Daoy (cell line): ENCODE results near the gene PCCA. TPM values are rescaled to one million over a fixed set of nuclear protein-coding genes. Genes with fewer than 3 reads are reported as not detected.
"Not testable (repeated sequence)": the region's sequence is repeated elsewhere in the genome, so short reads cannot be mapped to it uniquely, and the experiment has no call there.

Experiments used
- DNase-seq: peaks from one replicate; pipeline ENCODE4 v3.0.0-alpha.2; 2015; ENCODE audit warnings: low read depth
- total RNA-seq: library from RNA; depleted of rRNA; stranded (reverse); fragments of >200 nt; shearing (Covaris generic); gene quantifications from 2 replicates; pipeline ENCODE4 v1.2.3, GENCODE V29; 2014

The PCCA gene
- total RNA-seq, 1 experiment from 2014 or later: 6.2 TPM

GRCh38 chr13:100361504-100361903 is 272.6 kb downstream of the PCCA start:
- peak; percentile 21 for DNase-seq

GRCh38 chr13:100362371-100362770 is 273.5 kb downstream of the PCCA start:
- no peak for DNase-seq

- DNase-seq: no peak
Measured at GRCh38 chr13:100362781-100363180, 273.9 kb downstream of the PCCA start.

GRCh38 chr13:100363285-100363711 is 274.4 kb downstream of the PCCA start:
- peak; percentile 5 for DNase-seq

GRCh38 chr13:100363874-100364273 is 275.0 kb downstream of the PCCA start:
- peak; percentile 7 for DNase-seq

- DNase-seq: no peak
Measured at GRCh38 chr13:100364591-100364990, 275.7 kb downstream of the PCCA start.

GRCh38 chr13:100365680-100366079 is 276.8 kb downstream of the PCCA start:
- no peak for DNase-seq

GRCh38 chr13:100378533-100378932 is 289.6 kb downstream of the PCCA start:
- no peak for DNase-seq

GRCh38 chr13:100381595-100382224 is 292.8 kb downstream of the PCCA start:
- DNase-seq: no peak

GRCh38 chr13:100382785-100383184 is 293.9 kb downstream of the PCCA start:
- no peak for DNase-seq

GRCh38 chr13:100387416-100387815 is 298.5 kb downstream of the PCCA start:
- no peak for DNase-seq

GRCh38 chr13:100388150-100388549 is 299.3 kb downstream of the PCCA start:
- DNase-seq: not testable (repeated sequence)

- no peak for DNase-seq
Measured at GRCh38 chr13:100388923-100389322, 300.0 kb downstream of the PCCA start.

- DNase-seq: no peak
Measured at GRCh38 chr13:100389617-100390016, 300.7 kb downstream of the PCCA start.

- DNase-seq: peak; percentile 94
Measured at GRCh38 chr13:100392709-100393630, 304.1 kb downstream of the PCCA start.

GRCh38 chr13:100394005-100394695 is 305.3 kb downstream of the PCCA start:
- peak; percentile 49 for DNase-seq

GRCh38 chr13:100395698-100396373 is 306.9 kb downstream of the PCCA start:
- no peak for DNase-seq

- DNase-seq: no peak
Measured at GRCh38 chr13:100396776-100397175, 307.9 kb downstream of the PCCA start.

- DNase-seq: no peak
Measured at GRCh38 chr13:100397627-100398026, 308.7 kb downstream of the PCCA start.

GRCh38 chr13:100398360-100398759 is 309.5 kb downstream of the PCCA start:
- DNase-seq: no peak

GRCh38 chr13:100399455-100399854 is 310.6 kb downstream of the PCCA start:
- DNase-seq: no peak

- no peak for DNase-seq
Measured at GRCh38 chr13:100403675-100404074, 314.8 kb downstream of the PCCA start.
